Skin epidermis (tissue), 12 donors: Measurements from ENCODE around the gene ITPKA.

ENCODE experiments used
- H3K27ac ChIP-seq, 21 experiments: fragments of 200-600 bp; sonication (generic) in 11 of 21; one replicate each; pipeline ENCODE4 v1.5.0; 2020; ENCODE audit warnings: mild to moderate bottlenecking in 3 of 21, inconsistent platforms in 2 of 21, moderate library complexity in 2 of 21
- H3K4me3 ChIP-seq, 7 experiments: fragments of 200-600 bp; sonication (generic) in 2 of 7; one replicate each; pipeline ENCODE4 v1.5.0; 2020; ENCODE audit warnings: inconsistent platforms in 2 of 7, mild to moderate bottlenecking in 2 of 7, moderate library complexity in 1 of 7

ITPKA gene

GRCh38 chr15:41546851-41547786 lies 53.4 kb downstream of the ITPKA start:
- H3K4me3 ChIP-seq = no peak overlapping the region
- H3K27ac ChIP-seq = peak overlapping the region in 2 of 21 experiments; percentile 6 to 34

- H3K4me3 ChIP-seq = no peak overlapping the region
- H3K27ac ChIP-seq = no peak overlapping the region
Observed at GRCh38 chr15:41550066-41550775, 56.5 kb downstream of the ITPKA start.
